Type B pancreatic cell (in vitro differentiated cells): Measurements from ENCODE around the gene APBA2. TPM values are rescaled to one million over a fixed set of nuclear protein-coding genes. Genes with fewer than 3 reads are reported as not detected.

ENCODE experiments used
- DNase-seq: peaks from one replicate; pipeline ENCODE4 v3.0.0; 2021; ENCODE audit warnings: mixed read lengths; ENCODE audit not compliant: unreplicated experiment; ENCODE audit errors: extremely low spot score
- H3K27ac Mint-ChIP-seq: 2 replicates; pipeline ENCODE4 v1.8.0; 2021; ENCODE audit warnings: mild to moderate bottlenecking, mixed read lengths
- H3K27me3 Mint-ChIP-seq: 2 replicates; pipeline ENCODE4 v1.8.0; 2021; ENCODE audit warnings: mixed read lengths
- H3K36me3 Mint-ChIP-seq: 2 replicates; pipeline ENCODE4 v1.8.0; 2021; ENCODE audit warnings: mixed read lengths
- H3K4me1 Mint-ChIP-seq: one replicate; pipeline ENCODE4 v1.8.0; 2021; ENCODE audit warnings: mixed read lengths; ENCODE audit not compliant: unreplicated experiment
- H3K4me3 Mint-ChIP-seq: 2 replicates; pipeline ENCODE4 v1.8.0; 2021; ENCODE audit warnings: mild to moderate bottlenecking, mixed read lengths
- H3K9me3 Mint-ChIP-seq: 2 replicates; pipeline ENCODE4 v1.8.0; 2021; ENCODE audit warnings: mixed read lengths
- total RNA-seq: library from RNA; stranded (reverse); gene quantifications from 2 replicates; pipeline ENCODE4 v1.2.1, GENCODE V29; 2021; ENCODE audit warnings: low replicate concordance
- TF ChIP-seq, protein P1 (sequence below): fragments of 200-600 bp; sonication (generic); conservative IDR thresholded peaks from 2 replicates; pipeline ENCODE4 v1.5.0; 2021; ENCODE audit warnings: antibody characterized with exemption, mild to moderate bottlenecking

The APBA2 gene
- total RNA-seq, 1 donor from 2014 or later: 33.3 TPM

DNA sequence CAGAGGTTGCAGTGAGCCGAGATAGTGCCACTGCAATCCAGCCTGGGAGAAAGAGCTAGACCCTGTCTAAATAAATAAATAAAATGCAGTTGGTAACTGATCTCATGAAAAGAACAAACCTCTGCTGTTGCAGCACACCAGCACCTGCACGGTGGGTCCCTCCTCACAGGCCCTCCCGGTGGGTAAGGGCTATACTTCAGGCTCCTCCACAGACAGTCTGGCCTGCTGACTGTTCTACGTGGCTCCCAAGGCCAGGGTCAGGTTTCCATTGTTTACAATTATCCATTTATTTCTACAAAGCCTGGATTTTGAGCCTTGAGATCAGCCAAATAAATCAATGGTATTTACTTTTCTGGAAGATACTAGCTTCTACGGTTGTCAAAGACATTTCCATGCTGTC, 5.1 kb upstream of the APBA2 start:
- no peak for DNase-seq
- TF ChIP-seq, protein P1, sequence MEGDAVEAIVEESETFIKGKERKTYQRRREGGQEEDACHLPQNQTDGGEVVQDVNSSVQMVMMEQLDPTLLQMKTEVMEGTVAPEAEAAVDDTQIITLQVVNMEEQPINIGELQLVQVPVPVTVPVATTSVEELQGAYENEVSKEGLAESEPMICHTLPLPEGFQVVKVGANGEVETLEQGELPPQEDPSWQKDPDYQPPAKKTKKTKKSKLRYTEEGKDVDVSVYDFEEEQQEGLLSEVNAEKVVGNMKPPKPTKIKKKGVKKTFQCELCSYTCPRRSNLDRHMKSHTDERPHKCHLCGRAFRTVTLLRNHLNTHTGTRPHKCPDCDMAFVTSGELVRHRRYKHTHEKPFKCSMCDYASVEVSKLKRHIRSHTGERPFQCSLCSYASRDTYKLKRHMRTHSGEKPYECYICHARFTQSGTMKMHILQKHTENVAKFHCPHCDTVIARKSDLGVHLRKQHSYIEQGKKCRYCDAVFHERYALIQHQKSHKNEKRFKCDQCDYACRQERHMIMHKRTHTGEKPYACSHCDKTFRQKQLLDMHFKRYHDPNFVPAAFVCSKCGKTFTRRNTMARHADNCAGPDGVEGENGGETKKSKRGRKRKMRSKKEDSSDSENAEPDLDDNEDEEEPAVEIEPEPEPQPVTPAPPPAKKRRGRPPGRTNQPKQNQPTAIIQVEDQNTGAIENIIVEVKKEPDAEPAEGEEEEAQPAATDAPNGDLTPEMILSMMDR: no peak
- H3K27ac Mint-ChIP-seq: no peak overlapping the region

DNA sequence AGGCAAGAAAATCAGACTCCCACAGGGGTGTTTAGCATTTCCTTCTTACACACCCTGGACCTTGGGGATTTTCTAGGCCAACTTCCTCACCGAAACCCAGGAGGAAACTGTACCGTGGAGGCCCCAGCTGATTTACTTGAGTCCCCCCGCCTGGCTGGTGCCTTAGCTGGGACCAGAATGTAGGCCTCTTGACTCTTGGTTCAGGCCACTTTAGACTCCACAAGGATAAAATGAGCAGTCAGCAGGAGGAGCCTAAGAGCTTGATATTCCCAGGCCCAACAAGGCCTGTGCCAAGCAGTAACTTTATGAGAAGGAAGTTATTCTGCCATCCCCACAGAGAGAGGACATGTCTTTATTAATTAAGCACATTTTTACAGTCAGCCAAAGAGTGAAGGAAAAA, 4.6 kb upstream of the APBA2 start:
- TF ChIP-seq, protein P1: no peak
- no peaks in the 10 kb centered on the region for H3K36me3 Mint-ChIP-seq
- no peak overlapping the region for H3K4me3 Mint-ChIP-seq
- H3K9me3 Mint-ChIP-seq: no peaks in the 10 kb centered on the region
- DNase-seq: no peak
- H3K27ac Mint-ChIP-seq: no peak overlapping the region
- H3K27me3 Mint-ChIP-seq: peaks cover 13% of the 10 kb centered on the region
- peaks cover 3% of the 10 kb centered on the region for H3K4me1 Mint-ChIP-seq

More for the DNA sequence above, 5.1 kb upstream of the APBA2 start:
- Mint-ChIP-seq H3K9me3 (no peaks in the 10 kb centered on the region), H3K4me1 (peaks cover 3% of the 10 kb centered on the region), H3K36me3 (no peaks in the 10 kb centered on the region), H3K27me3 (peaks cover 16% of the 10 kb centered on the region), H3K4me3 (no peak overlapping the region)

DNA sequence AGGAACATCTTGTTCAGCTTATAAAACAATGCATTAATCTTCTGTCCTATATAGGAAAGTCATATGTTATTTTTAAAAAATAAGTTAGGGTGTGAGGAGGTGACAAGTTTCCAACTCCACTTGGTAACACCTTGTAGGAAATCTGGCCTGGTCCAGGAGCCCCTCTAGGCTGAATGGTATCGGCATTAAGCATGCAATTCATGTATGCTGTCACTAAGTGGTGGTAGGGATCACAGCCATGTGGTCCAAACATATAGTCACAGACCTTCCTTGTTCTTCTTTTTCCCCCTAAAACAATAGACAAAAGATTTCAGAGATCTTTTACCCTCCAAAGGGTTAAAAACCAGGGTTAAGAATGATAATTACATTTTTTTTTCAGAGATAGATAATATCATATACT, 4.2 kb upstream of the APBA2 start:
- Mint-ChIP-seq H3K4me1 (peaks cover 3% of the 10 kb centered on the region), H3K27me3 (peaks cover 13% of the 10 kb centered on the region), H3K27ac (no peak overlapping the region), H3K4me3 (no peak overlapping the region), H3K9me3 (no peaks in the 10 kb centered on the region), H3K36me3 (no peaks in the 10 kb centered on the region)
- DNase-seq: no peak
- TF ChIP-seq, protein P1: peak; percentile 42

DNA sequence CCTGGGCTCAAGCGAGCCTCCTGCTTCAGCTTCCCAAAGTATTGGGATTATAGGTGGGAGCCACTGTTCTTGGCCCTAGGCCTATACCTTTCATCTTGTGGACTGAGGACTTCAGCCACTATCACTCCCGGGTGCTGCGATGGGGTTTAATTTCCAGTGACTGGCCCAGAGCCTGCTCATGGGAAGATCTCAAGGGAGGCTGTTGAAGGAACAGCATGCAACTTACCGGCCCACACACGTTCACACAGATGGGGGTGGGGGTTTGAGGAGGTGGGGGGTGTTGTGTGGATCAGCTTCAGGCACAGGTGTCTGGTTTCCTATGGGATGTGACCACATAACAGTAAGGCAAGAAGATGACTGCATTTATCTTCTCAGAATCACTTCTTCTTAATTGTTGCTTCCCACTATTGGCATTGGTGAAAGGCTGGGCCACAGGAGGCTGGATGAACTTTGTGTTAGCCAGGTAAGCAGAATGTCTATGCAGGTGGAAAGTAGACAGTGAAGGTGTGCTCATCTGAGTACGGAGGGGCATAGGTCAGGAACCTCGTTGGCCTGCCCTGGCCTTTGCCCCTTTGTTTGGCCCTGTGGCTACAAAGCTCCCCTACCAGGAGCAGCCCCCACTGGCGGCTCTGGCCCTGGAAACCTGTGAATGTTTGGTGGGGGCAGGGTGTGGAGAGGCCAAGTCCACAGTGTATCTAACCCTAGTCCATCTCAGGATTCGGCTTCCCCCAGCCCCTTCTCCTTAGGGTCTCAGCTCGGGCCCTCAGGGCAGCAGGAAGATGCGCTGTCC, 1.4 kb upstream of the APBA2 start:
- peaks cover 15% of the 10 kb centered on the region for H3K27me3 Mint-ChIP-seq
- DNase-seq: no peak
- H3K27ac Mint-ChIP-seq: no peak overlapping the region
- peak overlapping the region; percentile 72 for H3K4me3 Mint-ChIP-seq
- no peaks in the 10 kb centered on the region for H3K9me3 Mint-ChIP-seq
- H3K4me1 Mint-ChIP-seq: peaks cover 10% of the 10 kb centered on the region
- TF ChIP-seq, protein P1: no peak
- H3K36me3 Mint-ChIP-seq: peaks cover 3% of the 10 kb centered on the region

DNA sequence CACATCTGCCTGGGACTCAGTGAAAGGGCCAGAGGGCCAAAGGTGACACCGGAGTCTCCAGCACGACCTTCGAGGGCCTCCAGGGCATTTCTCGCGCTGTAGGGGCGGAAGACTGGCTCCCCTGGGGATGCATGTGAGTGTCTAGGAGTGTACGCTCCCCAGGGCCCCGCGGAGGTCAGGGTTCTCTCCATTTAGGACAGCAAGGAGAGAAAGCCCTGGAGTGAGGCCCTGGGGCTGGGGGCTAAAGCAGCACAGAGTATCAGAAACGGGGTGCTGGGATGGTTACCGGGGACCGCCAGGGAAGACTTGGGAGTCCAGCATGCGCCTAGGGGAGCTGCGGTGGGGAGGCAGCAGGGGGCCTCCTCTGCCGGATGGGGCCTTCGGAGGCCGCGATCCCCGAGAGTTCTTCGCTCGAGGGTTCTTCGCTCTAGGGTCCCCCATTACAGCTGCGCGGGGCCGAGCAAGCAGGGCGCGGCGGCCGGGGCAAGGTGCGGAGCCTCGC, 595 bp upstream of the APBA2 start:
- no peak for DNase-seq
- Mint-ChIP-seq H3K27me3 (peaks cover 15% of the 10 kb centered on the region), H3K36me3 (peaks cover 3% of the 10 kb centered on the region), H3K9me3 (no peaks in the 10 kb centered on the region), H3K27ac (no peak overlapping the region), H3K4me1 (peaks cover 18% of the 10 kb centered on the region), H3K4me3 (peak overlapping the region; percentile 72)
- TF ChIP-seq, protein P1: peak; percentile 13
